Panc1 (cell line): ENCODE results near the gene PER2. TPM values are rescaled to one million over a fixed set of nuclear protein-coding genes. Genes with fewer than 3 reads are reported as not detected.
"Not testable (repeated sequence)": the region's sequence is repeated elsewhere in the genome, so short reads cannot be mapped to it uniquely, and the experiment has no call there.

Source experiments
- ATAC-seq: fragments of 200-7000 bp; cut with Tn5 transposase; 2 replicates; pipeline ENCODE4 v1.9.1; 2020; ENCODE audit warnings: mild to moderate bottlenecking, moderate library complexity
- BruUV-seq: library from RNA; stranded (reverse); fragments of 400-500 nt; replicated peaks from 2 replicates; lab custom pipeline; 2021; lab: Mats Ljungman, UMichigan
- CTCF ChIA-PET: fragments of 300-600 bp; sonication (Branson Sonifier 250); formaldehyde crosslinking; loops from one replicate; lab custom pipeline; 2022; ENCODE audit warnings: antibody characterized with exemption; lab: Charles Lee
- POLR2A ChIA-PET: fragments of 300-600 bp; sonication (Branson Sonifier 250); formaldehyde crosslinking; loops from one replicate; lab custom pipeline; 2022; ENCODE audit warnings: antibody characterized with exemption; lab: Charles Lee
- DNase-seq: peaks from one replicate; pipeline ENCODE4 v3.0.0-alpha.2; 2010; ENCODE audit warnings: low read depth, low spot score
- H3K27ac ChIP-seq: 2 replicates; pipeline ENCODE4 v1.5.1; 2011; ENCODE audit warnings: mild to moderate bottlenecking, low read length, inconsistent platforms
- H3K27me3 ChIP-seq: fragments of 200-500 bp; sonication (Bioruptor generic); 2 replicates; pipeline ENCODE4 v1.6.0; 2014; ENCODE audit warnings: low read length, inconsistent platforms; ENCODE audit not compliant: control insufficient read depth, insufficient read depth
- H3K36me3 ChIP-seq: fragments of 200-500 bp; sonication (Bioruptor generic); 2 replicates; pipeline ENCODE4 v1.5.1; 2014; ENCODE audit warnings: inconsistent platforms, mild to moderate bottlenecking, low read length, moderate library complexity; ENCODE audit not compliant: control insufficient read depth, insufficient read depth
- H3K4me1 ChIP-seq: 2 replicates; pipeline ENCODE4 v1.5.1; 2011; ENCODE audit warnings: inconsistent platforms, mild to moderate bottlenecking, low read length, moderate library complexity; ENCODE audit not compliant: control insufficient read depth, insufficient read depth
- H3K4me3 ChIP-seq, 2 experiments: 2 replicates each; pipeline ENCODE4 v1.5.1; 2011 to 2012; ENCODE audit warnings: low read depth in 2 of 2, low read length in 2 of 2, mild to moderate bottlenecking in 2 of 2, inconsistent platforms in 1 of 2, moderate library complexity in 1 of 2
- H3K9me3 ChIP-seq: fragments of 200-500 bp; sonication (Bioruptor generic); 2 replicates; pipeline ENCODE4 v1.5.1; 2014; ENCODE audit warnings: low read depth, mild to moderate bottlenecking, inconsistent platforms, low read length, moderate library complexity; ENCODE audit not compliant: control insufficient read depth, insufficient read depth
- POLR2AphosphoS5 ChIP-seq: IDR thresholded peaks from 2 replicates; pipeline ENCODE4 v1.6.1; 2012; ENCODE audit warnings: mild to moderate bottlenecking, low read depth, low read length, moderate library complexity
- SIN3A ChIP-seq: IDR thresholded peaks from 2 replicates; pipeline ENCODE4 v1.6.1; 2012; ENCODE audit warnings: low read depth, mild to moderate bottlenecking, low read length, moderate library complexity, borderline replicate concordance; ENCODE audit not compliant: insufficient read depth
- TCF7L2 ChIP-seq: IDR thresholded peaks from 2 replicates; pipeline ENCODE4 v1.6.1; 2011; ENCODE audit warnings: mild to moderate bottlenecking, low read depth, low read length, inconsistent platforms
- in situ Hi-C: cut with HindIII; loops from 2 replicates; pipeline ENCODE4 v1.10.0; 2016; ENCODE audit warnings: low sequenced_read_pairs, low pct_unique_long_range_greater_than_20kb
- intact Hi-C: fragments of 100-400 bp; cut with micrococcal nuclease; formaldehyde crosslinking; loops from one replicate; pipeline ENCODE4 v1.10.0; 2022; ENCODE audit not compliant: unreplicated experiment
- total RNA-seq: library from RNA; stranded (reverse); gene quantifications from one replicate; pipeline ENCODE4 v1.2.1, GENCODE V29; 2021; ENCODE audit not compliant: unreplicated experiment
- TF ChIP-seq, protein P1 (sequence below): fragments of 450-650 bp; IDR thresholded peaks from 2 replicates; pipeline ENCODE4 v1.5.1; 2017; ENCODE audit warnings: mild to moderate bottlenecking
- TF ChIP-seq, protein P2 (sequence below), 2 experiments: IDR thresholded peaks; 2 replicates each; pipeline ENCODE4 v1.6.1; 2011 to 2012; ENCODE audit warnings: low read depth in 2 of 2, control low read depth in 1 of 2, low read length in 1 of 2, mild to moderate bottlenecking in 1 of 2, moderate library complexity in 1 of 2; ENCODE audit not compliant: insufficient read depth in 1 of 2

The PER2 gene
- total RNA-seq, 1 experiment from 2014 or later = 9.9 TPM

DNA sequence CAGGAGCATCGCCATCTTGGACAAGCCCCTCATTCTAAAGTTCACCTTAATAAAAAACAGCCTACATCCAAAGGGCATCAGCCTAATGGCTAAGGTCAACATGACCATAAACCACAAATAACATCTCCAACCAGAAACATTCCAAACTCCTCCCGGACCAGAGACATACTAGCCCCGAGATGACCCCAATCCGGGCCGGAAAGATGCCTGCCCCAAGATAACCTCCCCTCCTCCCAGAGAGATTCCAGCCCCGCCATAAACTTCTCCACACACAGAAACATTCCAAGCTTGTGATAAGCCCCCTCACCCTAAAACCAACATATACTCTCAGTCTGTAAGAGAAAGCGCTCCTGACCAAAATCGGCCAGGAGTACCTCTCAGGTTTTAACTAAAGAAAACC, 16.7 kb downstream of the PER2 start:
- H3K4me1 ChIP-seq, CTCF ChIA-PET, H3K27me3 ChIP-seq, BruUV-seq, DNase-seq, H3K4me3 ChIP-seq, H3K27ac ChIP-seq, H3K9me3 ChIP-seq, intact Hi-C loops, H3K36me3 ChIP-seq, ATAC-seq, in situ Hi-C loops: not testable (repeated sequence)
- POLR2A ChIA-PET = interaction anchor here (1.5 kb wide), 1 partner anchor 11 kb away, joined by 3 read pairs; no protein-coding TSS in a partner anchor

DNA sequence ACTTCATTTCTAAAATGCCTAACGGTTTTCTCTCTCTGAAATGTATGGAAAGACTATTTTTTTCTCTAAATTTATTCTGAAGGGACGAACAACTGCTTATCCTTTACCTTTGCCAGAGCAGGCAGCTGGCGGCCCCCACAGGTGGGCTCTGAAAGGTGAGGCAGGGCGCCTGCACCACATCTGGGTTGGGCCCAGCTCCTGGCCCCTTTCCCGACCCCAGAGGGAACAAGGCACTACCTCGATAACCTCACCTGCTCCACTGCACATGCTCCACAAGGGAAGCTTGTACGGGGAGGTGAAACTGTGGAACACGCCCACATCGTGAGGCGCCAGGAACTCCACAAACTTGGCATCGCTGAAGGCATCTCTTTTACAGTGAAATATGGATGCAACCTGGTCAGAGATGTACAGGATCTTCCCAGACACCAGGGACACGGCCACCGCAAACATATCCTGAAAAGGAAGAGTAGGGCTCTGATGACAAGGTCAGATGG, 17.3 kb downstream of the PER2 start:
- H3K4me3 ChIP-seq = no peak overlapping the region
- DNase-seq (no peak), ATAC-seq (no peak)
- TF ChIP-seq, protein P1, sequence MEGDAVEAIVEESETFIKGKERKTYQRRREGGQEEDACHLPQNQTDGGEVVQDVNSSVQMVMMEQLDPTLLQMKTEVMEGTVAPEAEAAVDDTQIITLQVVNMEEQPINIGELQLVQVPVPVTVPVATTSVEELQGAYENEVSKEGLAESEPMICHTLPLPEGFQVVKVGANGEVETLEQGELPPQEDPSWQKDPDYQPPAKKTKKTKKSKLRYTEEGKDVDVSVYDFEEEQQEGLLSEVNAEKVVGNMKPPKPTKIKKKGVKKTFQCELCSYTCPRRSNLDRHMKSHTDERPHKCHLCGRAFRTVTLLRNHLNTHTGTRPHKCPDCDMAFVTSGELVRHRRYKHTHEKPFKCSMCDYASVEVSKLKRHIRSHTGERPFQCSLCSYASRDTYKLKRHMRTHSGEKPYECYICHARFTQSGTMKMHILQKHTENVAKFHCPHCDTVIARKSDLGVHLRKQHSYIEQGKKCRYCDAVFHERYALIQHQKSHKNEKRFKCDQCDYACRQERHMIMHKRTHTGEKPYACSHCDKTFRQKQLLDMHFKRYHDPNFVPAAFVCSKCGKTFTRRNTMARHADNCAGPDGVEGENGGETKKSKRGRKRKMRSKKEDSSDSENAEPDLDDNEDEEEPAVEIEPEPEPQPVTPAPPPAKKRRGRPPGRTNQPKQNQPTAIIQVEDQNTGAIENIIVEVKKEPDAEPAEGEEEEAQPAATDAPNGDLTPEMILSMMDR = no peak
- TF ChIP-seq, protein P2, sequence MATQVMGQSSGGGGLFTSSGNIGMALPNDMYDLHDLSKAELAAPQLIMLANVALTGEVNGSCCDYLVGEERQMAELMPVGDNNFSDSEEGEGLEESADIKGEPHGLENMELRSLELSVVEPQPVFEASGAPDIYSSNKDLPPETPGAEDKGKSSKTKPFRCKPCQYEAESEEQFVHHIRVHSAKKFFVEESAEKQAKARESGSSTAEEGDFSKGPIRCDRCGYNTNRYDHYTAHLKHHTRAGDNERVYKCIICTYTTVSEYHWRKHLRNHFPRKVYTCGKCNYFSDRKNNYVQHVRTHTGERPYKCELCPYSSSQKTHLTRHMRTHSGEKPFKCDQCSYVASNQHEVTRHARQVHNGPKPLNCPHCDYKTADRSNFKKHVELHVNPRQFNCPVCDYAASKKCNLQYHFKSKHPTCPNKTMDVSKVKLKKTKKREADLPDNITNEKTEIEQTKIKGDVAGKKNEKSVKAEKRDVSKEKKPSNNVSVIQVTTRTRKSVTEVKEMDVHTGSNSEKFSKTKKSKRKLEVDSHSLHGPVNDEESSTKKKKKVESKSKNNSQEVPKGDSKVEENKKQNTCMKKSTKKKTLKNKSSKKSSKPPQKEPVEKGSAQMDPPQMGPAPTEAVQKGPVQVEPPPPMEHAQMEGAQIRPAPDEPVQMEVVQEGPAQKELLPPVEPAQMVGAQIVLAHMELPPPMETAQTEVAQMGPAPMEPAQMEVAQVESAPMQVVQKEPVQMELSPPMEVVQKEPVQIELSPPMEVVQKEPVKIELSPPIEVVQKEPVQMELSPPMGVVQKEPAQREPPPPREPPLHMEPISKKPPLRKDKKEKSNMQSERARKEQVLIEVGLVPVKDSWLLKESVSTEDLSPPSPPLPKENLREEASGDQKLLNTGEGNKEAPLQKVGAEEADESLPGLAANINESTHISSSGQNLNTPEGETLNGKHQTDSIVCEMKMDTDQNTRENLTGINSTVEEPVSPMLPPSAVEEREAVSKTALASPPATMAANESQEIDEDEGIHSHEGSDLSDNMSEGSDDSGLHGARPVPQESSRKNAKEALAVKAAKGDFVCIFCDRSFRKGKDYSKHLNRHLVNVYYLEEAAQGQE (IDR thresholded peaks at IDR 0.05; ENCODE audit: insufficient read depth in 1 of 2, low read depth in 2 of 2, low read length in 1 of 2) = no peak
- no peak for TF ChIP-seq POLR2AphosphoS5
- TF ChIP-seq TCF7L2 = no peak
- no peak for TF ChIP-seq SIN3A
- no peaks in the 10 kb centered on the region for H3K4me1 ChIP-seq
- intact Hi-C loops (no loop called here), in situ Hi-C loops (no loop called here)
- no peaks in the 10 kb centered on the region for H3K9me3 ChIP-seq
- BruUV-seq = no TSS peak
- H3K36me3 ChIP-seq = no peaks in the 10 kb centered on the region
- no peak overlapping the region for H3K27ac ChIP-seq
- POLR2A ChIA-PET = no interaction called here
- CTCF ChIA-PET = no interaction called here
- H3K27me3 ChIP-seq = no peaks in the 10 kb centered on the region

DNA sequence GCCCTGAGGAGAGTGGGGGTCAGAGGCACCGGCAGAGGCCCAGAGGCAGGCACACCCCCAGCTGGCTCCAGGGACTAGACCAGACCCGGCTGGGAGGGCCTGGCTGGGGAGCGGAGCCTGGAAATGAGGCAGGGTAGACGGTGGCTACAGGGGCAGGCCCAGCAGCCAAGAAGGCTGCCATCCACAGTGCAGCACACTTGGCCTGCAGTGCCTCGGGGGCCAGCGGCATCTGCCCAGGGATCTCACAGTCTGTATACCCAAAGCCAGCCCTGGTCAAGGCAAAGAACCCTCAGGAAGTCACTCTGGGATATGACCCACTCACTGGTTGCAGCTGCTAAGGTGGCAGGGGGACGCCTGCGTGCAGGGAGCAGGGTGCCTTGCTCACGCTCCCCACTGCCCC, 17.8 kb downstream of the PER2 start:
- Histone ChIP-seq H3K9me3 (no peaks in the 10 kb centered on the region), H3K4me1 (no peaks in the 10 kb centered on the region), H3K36me3 (no peaks in the 10 kb centered on the region), H3K27me3 (no peaks in the 10 kb centered on the region), H3K27ac (no peak overlapping the region), H3K4me3 (no peak overlapping the region)
- TF ChIP-seq, protein P1 = no peak
- TF ChIP-seq POLR2AphosphoS5 = no peak
- ATAC-seq (no peak), DNase-seq (no peak)
- POLR2A ChIA-PET = no interaction called here
- CTCF ChIA-PET = no interaction called here
- in situ Hi-C loops (no loop called here), intact Hi-C loops (no loop called here)
- no TSS peak for BruUV-seq
